ENCODE results near the gene D2HGDH. TPM values are rescaled to one million over a fixed set of nuclear protein-coding genes. Genes with fewer than 3 reads are reported as not detected.

D2HGDH gene
- total and polyA plus RNA-seq, 2 of the 8 experiments (the other 6 are each of a cell fraction or from before 2014, with no cell fraction given), result 3.4 to 8.1 TPM

DNA sequence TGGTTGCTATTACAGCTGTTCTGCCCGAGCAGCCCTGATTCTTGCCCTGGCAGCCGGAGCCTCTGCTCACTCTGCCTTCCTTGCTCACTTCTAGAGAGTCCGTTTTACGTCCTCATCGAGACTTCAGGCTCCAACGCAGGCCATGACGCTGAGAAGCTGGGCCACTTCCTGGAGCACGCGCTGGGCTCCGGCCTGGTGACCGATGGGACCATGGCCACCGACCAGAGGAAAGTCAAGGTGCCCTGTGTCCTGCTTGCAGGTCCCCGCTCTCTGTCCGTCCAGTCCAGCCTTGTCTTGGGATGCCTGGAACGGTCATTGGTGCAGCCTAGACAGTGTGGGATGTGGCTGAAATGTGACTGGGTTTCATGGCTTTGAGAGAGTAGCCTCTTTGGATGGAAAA is 16.7 kb downstream of the D2HGDH start:
- H2BK12ac ChIP-seq (ENCODE audit: low read depth, low read length), result no peak overlapping the region
- CTCF ChIA-PET (ENCODE audit: partially characterized antibody), result interaction anchor here (0.9 to 1.3 kb wide), 3 partner anchors 8 to 27 kb away, joined by 3 to 5 read pairs (median 4); no protein-coding TSS in a partner anchor
- H4K91ac ChIP-seq (replicated peaks; ENCODE audit: insufficient read length, low read length), result no peak overlapping the region
- no peak overlapping the region for H2BK15ac ChIP-seq (ENCODE audit: low read length)
- H3K4me2 ChIP-seq (ENCODE audit: insufficient read depth in 1 of 2, low read depth in 2 of 2, low read length in 2 of 2), result no peak overlapping the region
- no peak overlapping the region for H2BK120ac ChIP-seq (replicated peaks; ENCODE audit: low read depth, low read length)
- no peak overlapping the region for H2BK5ac ChIP-seq (ENCODE audit: low read depth, low read length)
- no peak overlapping the region for H3K4me3 ChIP-seq (ENCODE audit: extremely low read depth in 1 of 4, insufficient read depth in 2 of 4, low read depth in 3 of 4, low read length in 4 of 4)
- no peak overlapping the region for H2AK5ac ChIP-seq (ENCODE audit: low read depth, low read length)
- H3K27ac ChIP-seq (ENCODE audit: low read depth, low read length), result no peak overlapping the region
- H3K27me3 ChIP-seq (replicated peaks in 1 of 4; ENCODE audit: control insufficient read depth in 3 of 4, extremely low read depth in 1 of 4, insufficient read depth in 3 of 4, low read length in 3 of 4), result no peaks in the 10 kb centered on the region
- H3K36me3 ChIP-seq (ENCODE audit: control insufficient read depth in 2 of 4, insufficient read depth in 4 of 4, low read length in 3 of 4), result no peaks in the 10 kb centered on the region; a peak in 2 of 8 replicates
- no peaks in the 10 kb centered on the region for H3K79me1 ChIP-seq (ENCODE audit: low read depth, low read length)
- no peak overlapping the region for H3K4ac ChIP-seq (replicated peaks; ENCODE audit: insufficient read length, low read depth, low read length)
- no peaks in the 10 kb centered on the region for H3K9me3 ChIP-seq (ENCODE audit: insufficient read depth in 2 of 2, low read depth in 1 of 2, low read length in 1 of 2)
- H2AFZ ChIP-seq (ENCODE audit: low read length), result no peak overlapping the region
- POLR2A ChIA-PET (ENCODE audit: partially characterized antibody), result interaction anchor here (1.4 kb wide), 1 partner anchor 49 kb away, joined by 4 read pairs; the partner anchor contains the start of gene ING5
- WGBS, 2 experiments (ENCODE audit: extremely low coverage in 1 of 2, insufficient coverage in 1 of 2, insufficient read length in 1 of 2, insufficient replicate concordance in 2 of 2, low coverage in 1 of 2, low lambda C conversion rate in 2 of 2, missing lambda C conversion rate in 1 of 2), result 79% methylated on average over 15 of the region's 15 CpGs; no CpG with 5 or more reads in 1 of the 2 experiments
- TF ChIP-seq TAF1 (IDR thresholded peaks at IDR 0.05; ENCODE audit: low read depth, low read length) (no peak), ZNF274 (IDR thresholded peaks at IDR 0.05; ENCODE audit: borderline replicate concordance, extremely low read depth, low read length) (no peak)
- H3K18ac ChIP-seq (ENCODE audit: extremely low read depth, low read length), result no peak overlapping the region
- H4K20me1 ChIP-seq (replicated peaks in 1 of 2; ENCODE audit: control insufficient read depth in 1 of 2, insufficient read depth in 2 of 2, low read length in 2 of 2), result peaks cover 0 to 6% of the 10 kb centered on the region in 2 experiments
- H3K23ac ChIP-seq (ENCODE audit: insufficient read length), result no peak overlapping the region
- H3K4me1 ChIP-seq (replicated peaks in 1 of 4; ENCODE audit: control insufficient read depth in 3 of 4, insufficient read depth in 4 of 4, low read length in 3 of 4), result no peaks in the 10 kb centered on the region
- H3K9ac ChIP-seq (replicated peaks in 1 of 4; ENCODE audit: extremely low read depth in 1 of 4, low read depth in 3 of 4, low read length in 3 of 4), result no peak overlapping the region
- no peak for FAIRE-seq
- no peak overlapping the region for H2BK20ac ChIP-seq (ENCODE audit: low read length)
- H3K56ac ChIP-seq (replicated peaks; ENCODE audit: insufficient read length, low read depth, low read length), result no peak overlapping the region
- no peak overlapping the region for H4K8ac ChIP-seq (ENCODE audit: extremely low read depth, insufficient read depth, low read length)
- DNase-seq (ENCODE audit: low read depth in 1 of 2, low spot score in 2 of 2), result no peak
- no peaks in the 10 kb centered on the region for H3K23me2 ChIP-seq (ENCODE audit: low read depth, low read length)
- no peak overlapping the region for H3K14ac ChIP-seq (ENCODE audit: insufficient read length)
- no peaks in the 10 kb centered on the region for H3K79me2 ChIP-seq (ENCODE audit: control insufficient read depth in 1 of 2, insufficient read depth in 2 of 2, low read length in 2 of 2)
- H4K5ac ChIP-seq (ENCODE audit: insufficient read length, low read depth, low read length), result no peak overlapping the region
